ENCODE data around the gene PKP4. TPM values are rescaled to one million over a fixed set of nuclear protein-coding genes. Genes with fewer than 3 reads are reported as not detected.

The PKP4 gene
- total and polyA plus RNA-seq, 9 donors: 22.7 to 60.9 (median 46.6) TPM

GRCh38 chr2:158582670-158583069 is 125.9 kb downstream of the PKP4 start:
- DNase-seq: no peak
- H3K4me3 ChIP-seq: no peak overlapping the region
- H3K9me3 ChIP-seq: no peaks in the 10 kb centered on the region
- intact Hi-C loops (cut with DNase I): no loop called here
- TF ChIP-seq CTCF (IDR thresholded peaks at IDR 0.05) (no peak), EP300 (IDR thresholded peaks at IDR 0.05) (no peak), POLR2A (IDR thresholded peaks at IDR 0.05) (no peak)
- H3K4me1 ChIP-seq (ENCODE audit: insufficient read depth): no peaks in the 10 kb centered on the region
- no peaks in the 10 kb centered on the region for H3K36me3 ChIP-seq
- no peak overlapping the region for H3K27ac ChIP-seq
- WGBS, 3 donors: 86 to 96% (median 93%) methylated on average over 1 of the region's 1 CpG
- H3K27me3 ChIP-seq: no peaks in the 10 kb centered on the region

GRCh38 chr2:158583923-158584322 is 127.2 kb downstream of the PKP4 start:
- DNase-seq: no peak
- no peak overlapping the region for H3K27ac ChIP-seq
- no peaks in the 10 kb centered on the region for H3K4me1 ChIP-seq (ENCODE audit: insufficient read depth)
- no peak overlapping the region for H3K4me3 ChIP-seq
- TF ChIP-seq EP300 (IDR thresholded peaks at IDR 0.05) (no peak), CTCF (IDR thresholded peaks at IDR 0.05) (no peak), POLR2A (IDR thresholded peaks at IDR 0.05) (no peak)
- H3K27me3 ChIP-seq: no peaks in the 10 kb centered on the region
- no peaks in the 10 kb centered on the region for H3K9me3 ChIP-seq
- H3K36me3 ChIP-seq: no peaks in the 10 kb centered on the region
- intact Hi-C loops (cut with DNase I): no loop called here
- WGBS, 3 donors: 95 to 98% (median 98%) methylated on average over 19 of the region's 19 CpGs

- Histone ChIP-seq H3K4me3 (no peak overlapping the region), H3K27ac (no peak overlapping the region), H3K27me3 (no peaks in the 10 kb centered on the region), H3K36me3 (no peaks in the 10 kb centered on the region), H3K4me1 (ENCODE audit: insufficient read depth) (no peaks in the 10 kb centered on the region), H3K9me3 (no peaks in the 10 kb centered on the region)
- TF ChIP-seq CTCF (IDR thresholded peaks at IDR 0.05) (no peak), EP300 (IDR thresholded peaks at IDR 0.05) (no peak), POLR2A (IDR thresholded peaks at IDR 0.05) (no peak)
- DNase-seq: no peak
- 29 to 55% (median 38%) methylated on average over 3 of the region's 3 CpGs for WGBS, 3 donors
- intact Hi-C loops (cut with DNase I): no loop called here
These were observed 129.7 kb downstream of the PKP4 start for GRCh38 chr2:158586491-158586890.

- DNase-seq: no peak
- intact Hi-C loops (cut with DNase I): no loop called here
- Histone ChIP-seq H3K4me3 (no peak overlapping the region), H3K9me3 (no peaks in the 10 kb centered on the region), H3K36me3 (no peaks in the 10 kb centered on the region), H3K27ac (no peak overlapping the region), H3K4me1 (ENCODE audit: insufficient read depth) (no peaks in the 10 kb centered on the region), H3K27me3 (no peaks in the 10 kb centered on the region)
- 84 to 89% (median 88%) methylated on average over 4 of the region's 4 CpGs for WGBS, 3 donors
- TF ChIP-seq POLR2A (IDR thresholded peaks at IDR 0.05): no peak
- TF ChIP-seq CTCF (IDR thresholded peaks at IDR 0.05): no peak
- TF ChIP-seq EP300 (IDR thresholded peaks at IDR 0.05): no peak
These were observed 132.6 kb downstream of the PKP4 start for GRCh38 chr2:158589303-158589702.

Data from ovary (tissue), 9 donors.